Neuronal stem cell (in vitro differentiated cells): ENCODE measurements around the gene RPL37A.

Experiments used
- DNase-seq: peaks from one replicate; pipeline ENCODE4 v3.0.0-alpha.2; 2013; ENCODE audit warnings: low spot score
- H2AFZ ChIP-seq: one replicate; pipeline ENCODE4 v1.6.1; 2013; ENCODE audit warnings: mild to moderate bottlenecking, low read length, inconsistent platforms
- H2AK5ac ChIP-seq: 2 replicates; pipeline ENCODE4 v1.6.1; 2013; ENCODE audit warnings: low read depth, mild to moderate bottlenecking, inconsistent platforms, low read length, moderate library complexity, mixed read lengths
- H2BK120ac ChIP-seq: 2 replicates; pipeline ENCODE4 v1.6.1; 2013; ENCODE audit warnings: low read depth, mild to moderate bottlenecking, inconsistent platforms, low read length, moderate library complexity, mixed read lengths
- H2BK12ac ChIP-seq: one replicate; pipeline ENCODE4 v1.6.1; 2013; ENCODE audit warnings: low read length, inconsistent platforms
- H2BK15ac ChIP-seq: 2 replicates; pipeline ENCODE4 v1.6.1; 2013; ENCODE audit warnings: mild to moderate bottlenecking, low read length, inconsistent platforms, mixed read lengths
- H2BK5ac ChIP-seq: one replicate; pipeline ENCODE4 v1.6.1; 2013; ENCODE audit warnings: inconsistent platforms, mild to moderate bottlenecking, low read length, moderate library complexity
- H3K14ac ChIP-seq: one replicate; pipeline ENCODE4 v1.6.1; 2013; ENCODE audit warnings: low read length, inconsistent platforms
- H3K18ac ChIP-seq: 2 replicates; pipeline ENCODE4 v1.6.1; 2013; ENCODE audit warnings: low read length, inconsistent platforms
- H3K23ac ChIP-seq: 2 replicates; pipeline ENCODE4 v1.6.1; 2013; ENCODE audit warnings: low read depth, mild to moderate bottlenecking, mixed read lengths, low read length, inconsistent platforms; ENCODE audit not compliant: poor library complexity
- H3K27ac ChIP-seq: replicated peaks from 3 replicates; pipeline ENCODE4 v1.5.1; 2013; ENCODE audit warnings: low read length, inconsistent platforms
- H3K27me3 ChIP-seq, 3 experiments: 2 replicates each; pipeline ENCODE4 v1.6.1; 2013; ENCODE audit warnings: low read length in 3 of 3, mild to moderate bottlenecking in 2 of 3, inconsistent platforms in 1 of 3, low read depth in 1 of 3, mixed read lengths in 1 of 3, moderate library complexity in 1 of 3; ENCODE audit not compliant: control insufficient read depth in 3 of 3, insufficient read depth in 3 of 3
- H3K36me3 ChIP-seq, 2 donors: replicated peaks in 1 of 2; 2 replicates each; pipeline ENCODE4 v1.6.1; 2013; ENCODE audit warnings: low read length in 2 of 2; ENCODE audit not compliant: control insufficient read depth in 2 of 2, insufficient read depth in 2 of 2
- H3K4ac ChIP-seq: 2 replicates; pipeline ENCODE4 v1.6.1; 2013; ENCODE audit warnings: inconsistent platforms, mild to moderate bottlenecking, low read length, moderate library complexity
- H3K4me1 ChIP-seq, 2 donors: 1 replicate in 1 of 2; 2 replicates in 1 of 2; pipeline ENCODE4 v1.6.1; 2013; ENCODE audit warnings: low read length in 2 of 2, low read depth in 1 of 2; ENCODE audit not compliant: control insufficient read depth in 2 of 2, insufficient read depth in 1 of 2
- H3K4me2 ChIP-seq: one replicate; pipeline ENCODE4 v1.6.1; 2013; ENCODE audit warnings: mild to moderate bottlenecking, low read length, inconsistent platforms; ENCODE audit not compliant: insufficient read depth, poor library complexity, severe bottlenecking
- H3K4me3 ChIP-seq, 2 donors: 2 replicates each; pipeline ENCODE4 v1.5.1; 2013; ENCODE audit warnings: low read length in 2 of 2, mild to moderate bottlenecking in 2 of 2, inconsistent platforms in 1 of 2, moderate library complexity in 1 of 2
- H3K79me1 ChIP-seq: one replicate; pipeline ENCODE4 v1.6.1; 2013; ENCODE audit warnings: low read depth, mild to moderate bottlenecking, inconsistent platforms, low read length, moderate library complexity
- H3K9ac ChIP-seq: one replicate; pipeline ENCODE4 v1.6.1; 2013; ENCODE audit warnings: mild to moderate bottlenecking, low read depth, low read length, inconsistent platforms; ENCODE audit not compliant: poor library complexity
- H3K9me3 ChIP-seq, 2 donors: replicated peaks in 1 of 2; 2 replicates each; pipeline versions ENCODE3 to v1.6.1; 2013; ENCODE audit warnings: low read length in 2 of 2, mild to moderate bottlenecking in 2 of 2, inconsistent platforms in 1 of 2, low read depth in 1 of 2, mixed read lengths in 1 of 2, moderate library complexity in 1 of 2; ENCODE audit not compliant: control insufficient read depth in 2 of 2, insufficient read depth in 1 of 2
- H4K8ac ChIP-seq: one replicate; pipeline ENCODE4 v1.6.1; 2013; ENCODE audit warnings: low read depth, mild to moderate bottlenecking, inconsistent platforms, low read length, moderate library complexity
- H4K91ac ChIP-seq: one replicate; pipeline ENCODE4 v1.6.1; 2013; ENCODE audit warnings: low read length, low read depth, mild to moderate bottlenecking, inconsistent platforms; ENCODE audit not compliant: poor library complexity
- WGBS, 2 donors: extraction: QIAGEN DNeasy Blood & Tissue Kit; methylation state at CpG; one replicate each; pipeline ENCODE4 v1.1.7; 2013; ENCODE audit warnings: missing lambda C conversion rate in 2 of 2, mixed read lengths in 1 of 2; ENCODE audit not compliant: insufficient read length in 2 of 2, insufficient replicate concordance in 1 of 2; ENCODE audit errors: extremely low coverage in 2 of 2; 5-methylcytosine and 5-hydroxymethylcytosine counted together

RPL37A gene

DNA sequence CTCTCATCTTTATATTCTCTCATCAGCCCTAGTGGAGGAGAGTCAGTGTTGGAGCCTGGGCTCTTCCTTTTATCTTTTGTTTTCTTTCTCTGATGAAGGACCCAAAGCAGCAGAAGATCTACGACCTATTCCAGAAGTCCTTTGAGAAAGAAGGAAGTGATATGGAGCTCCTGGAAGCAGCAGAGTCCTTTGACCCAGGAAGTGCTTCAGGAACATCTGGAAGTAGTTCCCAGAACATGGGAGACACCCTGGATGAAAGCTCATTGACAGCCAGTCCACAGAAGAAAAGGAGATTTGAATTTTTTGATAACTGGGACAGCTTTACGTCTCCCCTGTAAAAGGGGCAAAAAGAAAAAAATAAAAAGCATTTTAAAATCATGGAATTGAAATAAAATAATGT is 16.0 kb upstream of the RPL37A start:
- Histone ChIP-seq H2BK5ac (no peak overlapping the region), H3K27ac (no peak overlapping the region), H3K18ac (no peak overlapping the region), H3K4me2 (no peak overlapping the region), H2AFZ (no peak overlapping the region), H3K9ac (no peak overlapping the region), H3K9me3 (no peaks in the 10 kb centered on the region), H2BK12ac (no peak overlapping the region), H2BK120ac (no peak overlapping the region), H3K36me3 (peaks cover 2 to 48% of the 10 kb centered on the region in 2 donors), H4K8ac (no peak overlapping the region), H3K4ac (no peak overlapping the region), H3K27me3 (no peaks in the 10 kb centered on the region), H2BK15ac (no peak overlapping the region), H3K23ac (no peak overlapping the region), H3K14ac (no peak overlapping the region), H3K79me1 (no peaks in the 10 kb centered on the region), H3K4me3 (no peak overlapping the region), H3K4me1 (peaks cover 1 to 2% of the 10 kb centered on the region in 2 donors), H2AK5ac (no peak overlapping the region), H4K91ac (no peak overlapping the region)
- no CpG with 5 or more reads among the region's 2 CpGs for WGBS, 2 donors
- no peak for DNase-seq

- H3K23ac ChIP-seq: no peak overlapping the region
- no peak for DNase-seq
- no peak overlapping the region for H3K4ac ChIP-seq
- H2BK120ac ChIP-seq: no peak overlapping the region
- H3K9me3 ChIP-seq: no peaks in the 10 kb centered on the region
- no peaks in the 10 kb centered on the region for H3K27me3 ChIP-seq
- H3K9ac ChIP-seq: no peak overlapping the region
- no peak overlapping the region for H3K27ac ChIP-seq
- H3K4me2 ChIP-seq: no peak overlapping the region
- no peak overlapping the region for H3K4me3 ChIP-seq
- H2BK15ac ChIP-seq: no peak overlapping the region
- H3K4me1 ChIP-seq: no peaks in the 10 kb centered on the region
- H2BK5ac ChIP-seq: no peak overlapping the region
- no peak overlapping the region for H4K8ac ChIP-seq
- no peak overlapping the region for H2AK5ac ChIP-seq
- H2BK12ac ChIP-seq: no peak overlapping the region
- H3K36me3 ChIP-seq: peaks cover 2 to 22% of the 10 kb centered on the region in 2 donors
- H2AFZ ChIP-seq: no peak overlapping the region
- WGBS, 2 donors: no CpG with 5 or more reads among the region's 3 CpGs
- no peaks in the 10 kb centered on the region for H3K79me1 ChIP-seq
- no peak overlapping the region for H4K91ac ChIP-seq
- no peak overlapping the region for H3K14ac ChIP-seq
- H3K18ac ChIP-seq: no peak overlapping the region
Observed at GRCh38 chr2:216485237-216485636, 13.4 kb upstream of the RPL37A start.

- no peaks in the 10 kb centered on the region for H3K79me1 ChIP-seq
- no peak overlapping the region for H3K4me3 ChIP-seq
- H3K36me3 ChIP-seq: peaks cover 0 to 17% of the 10 kb centered on the region in 2 donors
- H2BK120ac ChIP-seq: no peak overlapping the region
- no peaks in the 10 kb centered on the region for H3K27me3 ChIP-seq
- no peaks in the 10 kb centered on the region for H3K4me1 ChIP-seq
- no peak overlapping the region for H2BK12ac ChIP-seq
- H3K27ac ChIP-seq: no peak overlapping the region
- no peak for DNase-seq
- no peak overlapping the region for H4K8ac ChIP-seq
- no peak overlapping the region for H3K9ac ChIP-seq
- H2BK5ac ChIP-seq: no peak overlapping the region
- no peak overlapping the region for H3K4me2 ChIP-seq
- no peak overlapping the region for H2AFZ ChIP-seq
- H2BK15ac ChIP-seq: no peak overlapping the region
- no peak overlapping the region for H3K14ac ChIP-seq
- H3K9me3 ChIP-seq: no peaks in the 10 kb centered on the region
- no peak overlapping the region for H4K91ac ChIP-seq
- no peak overlapping the region for H3K23ac ChIP-seq
- WGBS, 2 donors: no CpG with 5 or more reads among the region's 5 CpGs
- H3K4ac ChIP-seq: no peak overlapping the region
- H2AK5ac ChIP-seq: no peak overlapping the region
- H3K18ac ChIP-seq: no peak overlapping the region
Observed at GRCh38 chr2:216485745-216486144, 12.9 kb upstream of the RPL37A start.

DNA sequence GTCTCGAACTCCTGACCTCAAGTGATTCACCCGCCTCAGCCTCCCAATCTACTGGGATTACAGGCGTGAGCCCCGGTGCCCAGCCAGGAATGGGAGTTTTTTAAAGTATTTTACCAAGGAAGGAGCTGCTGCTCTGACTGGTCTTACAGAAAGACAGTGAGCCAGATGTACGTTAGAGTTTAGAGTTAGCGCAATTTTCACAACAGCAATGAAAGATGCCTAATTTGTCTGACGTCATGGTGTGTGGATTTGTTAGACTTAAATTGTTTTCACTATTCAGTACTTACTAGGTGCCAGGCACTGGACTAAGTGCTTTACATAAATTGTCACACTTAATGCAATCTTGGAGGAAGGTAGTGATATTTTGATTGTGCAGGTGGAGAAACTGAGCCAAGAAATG is 12.4 kb upstream of the RPL37A start:
- H4K91ac ChIP-seq: no peak overlapping the region
- no peak overlapping the region for H2BK120ac ChIP-seq
- H3K4me1 ChIP-seq: no peaks in the 10 kb centered on the region
- H3K4ac ChIP-seq: no peak overlapping the region
- H3K36me3 ChIP-seq: peaks cover 0 to 15% of the 10 kb centered on the region in 2 donors
- no peak for DNase-seq
- WGBS, 2 donors: no CpG with 5 or more reads among the region's 7 CpGs
- H3K23ac ChIP-seq: no peak overlapping the region
- no peak overlapping the region for H3K18ac ChIP-seq
- no peak overlapping the region for H3K27ac ChIP-seq
- H2AFZ ChIP-seq: no peak overlapping the region
- no peaks in the 10 kb centered on the region for H3K27me3 ChIP-seq
- H3K9ac ChIP-seq: no peak overlapping the region
- no peaks in the 10 kb centered on the region for H3K9me3 ChIP-seq
- H2BK12ac ChIP-seq: no peak overlapping the region
- H3K14ac ChIP-seq: no peak overlapping the region
- no peak overlapping the region for H2AK5ac ChIP-seq
- H2BK15ac ChIP-seq: no peak overlapping the region
- no peak overlapping the region for H4K8ac ChIP-seq
- H3K4me2 ChIP-seq: no peak overlapping the region
- no peak overlapping the region for H2BK5ac ChIP-seq
- no peak overlapping the region for H3K4me3 ChIP-seq
- H3K79me1 ChIP-seq: no peaks in the 10 kb centered on the region
